SK-N-SH (cell line): ENCODE results near the gene DIAPH1. TPM values are rescaled to one million over a fixed set of nuclear protein-coding genes. Genes with fewer than 3 reads are reported as not detected.

Source experiments
- CTCF ChIA-PET: fragments of 300-600, 350-600 bp; formaldehyde crosslinking; extraction: SDS; loops from one replicate; lab custom pipeline; 2021; lab: Yijun Ruan, JAX
- POLR2A ChIA-PET: fragments of 350-600 bp; sonication (Branson Sonifier 250); formaldehyde crosslinking; extraction: SDS; loops from one replicate; lab custom pipeline; 2020; ENCODE audit warnings: antibody characterized with exemption, inconsistent platforms; lab: Yijun Ruan, JAX
- DNase-seq: peaks from one replicate; pipeline ENCODE4 v3.0.0; 2012
- H2AFZ ChIP-seq: fragments of 200-600 bp; sonication (generic); 2 replicates; pipeline ENCODE4 v1.8.1; 2016; ENCODE audit warnings: antibody characterized with exemption, mild to moderate bottlenecking, low read depth
- H3F3A ChIP-seq: fragments of 200-600 bp; sonication (generic); replicated peaks from 2 replicates; pipeline ENCODE3; 2016; ENCODE audit warnings: antibody characterized with exemption, mild to moderate bottlenecking; ENCODE audit not compliant: insufficient read depth
- H3K27ac ChIP-seq, 2 experiments: fragments of 200-500 bp in 1 of 2; fragments of 200-600 bp in 1 of 2; sonication (Bioruptor generic) in 1 of 2; sonication (generic), shearing (Covaris generic) in 1 of 2; 2 replicates each; pipeline versions ENCODE4 v1.5.1 to v1.6.1; 2014 to 2016; ENCODE audit warnings: low read depth in 2 of 2, inconsistent platforms in 1 of 2, low read length in 1 of 2, mild to moderate bottlenecking in 1 of 2, mixed read lengths in 1 of 2
- H3K27me3 ChIP-seq: fragments of 200-600 bp; sonication (generic), shearing (Covaris generic); 2 replicates; pipeline ENCODE4 v1.6.1; 2016; ENCODE audit warnings: mixed run types; ENCODE audit not compliant: insufficient read depth
- H3K36me3 ChIP-seq, 2 experiments: fragments of 200-500 bp in 1 of 2; fragments of 200-600 bp in 1 of 2; sonication (Bioruptor generic) in 1 of 2; sonication (generic) in 1 of 2; replicated peaks in 1 of 2; 2 replicates each; pipeline versions ENCODE3 to v1.5.1; 2014 to 2016; ENCODE audit warnings: low read length in 1 of 2, mild to moderate bottlenecking in 1 of 2; ENCODE audit not compliant: insufficient read depth in 2 of 2, control insufficient read depth in 1 of 2
- H3K4me1 ChIP-seq, 2 experiments: fragments of 200-500 bp in 1 of 2; fragments of 200-600 bp in 1 of 2; sonication (Bioruptor generic) in 1 of 2; sonication (generic), shearing (Covaris generic) in 1 of 2; 2 replicates each; pipeline versions ENCODE4 v1.5.1 to v1.6.1; 2014 to 2016; ENCODE audit warnings: low read depth in 1 of 2, low read length in 1 of 2, mixed run types in 1 of 2; ENCODE audit not compliant: insufficient read depth in 2 of 2, control insufficient read depth in 1 of 2
- H3K4me2 ChIP-seq: fragments of 200-600 bp; sonication (generic), shearing (Covaris generic); 2 replicates; pipeline ENCODE4 v1.6.1; 2017; ENCODE audit warnings: mixed run types
- H3K4me3 ChIP-seq, 2 experiments: fragments of 200-500 bp in 1 of 2; fragments of 200-600 bp in 1 of 2; sonication (Bioruptor generic) in 1 of 2; sonication (generic), shearing (Covaris generic) in 1 of 2; 2 replicates each; pipeline versions ENCODE4 v1.5.1 to v1.8.1; 2014 to 2016; ENCODE audit warnings: low read depth in 2 of 2, inconsistent platforms in 1 of 2, low read length in 1 of 2, mild to moderate bottlenecking in 1 of 2, mixed read lengths in 1 of 2, moderate library complexity in 1 of 2
- H3K79me2 ChIP-seq: fragments of 200-600 bp; sonication (generic); 2 replicates; pipeline ENCODE4 v1.8.1; 2017; ENCODE audit warnings: mild to moderate bottlenecking; ENCODE audit not compliant: insufficient read depth
- H3K9ac ChIP-seq: fragments of 200-600 bp; sonication (generic); 2 replicates; pipeline ENCODE4 v1.6.1; 2017; ENCODE audit warnings: mixed run types
- H3K9me2 ChIP-seq: fragments of 200-600 bp; sonication (generic); 2 replicates; pipeline ENCODE4 v1.6.1; 2017; ENCODE audit warnings: mixed run types
- H3K9me3 ChIP-seq: fragments of 200-600 bp; sonication (generic); 2 replicates; pipeline ENCODE4 v1.6.1; 2017; ENCODE audit warnings: mixed run types, mild to moderate bottlenecking, moderate library complexity
- H4K20me1 ChIP-seq: fragments of 200-600 bp; sonication (generic); 2 replicates; pipeline ENCODE4 v1.6.1; 2017; ENCODE audit warnings: mild to moderate bottlenecking, mixed run types; ENCODE audit not compliant: insufficient read depth
- EP300 ChIP-seq, 2 experiments: IDR thresholded peaks; 2 replicates each; pipeline versions ENCODE4 v1.4.0 to v1.6.1; 2012; ENCODE audit warnings: borderline replicate concordance in 1 of 2, low read depth in 1 of 2, low read length in 1 of 2
- EZH2phosphoT487 ChIP-seq: fragments of 200-600 bp; sonication (generic); IDR thresholded peaks from 2 replicates; pipeline ENCODE4 v1.6.1; 2017; ENCODE audit warnings: low read depth, mixed run types, mild to moderate bottlenecking, antibody characterized with exemption, moderate library complexity, borderline replicate concordance
- FOXM1 ChIP-seq: IDR thresholded peaks from 2 replicates; pipeline ENCODE4 v1.4.0; 2012; ENCODE audit warnings: low read depth, mild to moderate bottlenecking
- GABPA ChIP-seq: IDR thresholded peaks from 2 replicates; pipeline ENCODE4 v1.4.0; 2012; ENCODE audit warnings: low read depth, mild to moderate bottlenecking
- GATA2 ChIP-seq: sonication (generic); formaldehyde crosslinking; IDR thresholded peaks from 2 replicates; pipeline ENCODE4 v1.5.0; 2020; ENCODE audit warnings: mild to moderate bottlenecking, missing genetic modification reagents
- NFIC ChIP-seq: IDR thresholded peaks from 2 replicates; pipeline ENCODE4 v1.4.0; 2012; ENCODE audit warnings: borderline replicate concordance
- RAD21 ChIP-seq: IDR thresholded peaks from 2 replicates; pipeline ENCODE4 v1.6.1; 2012; ENCODE audit warnings: mild to moderate bottlenecking, low read length
- RCOR1 ChIP-seq: fragments of 150-350 bp; IDR thresholded peaks from 2 replicates; pipeline ENCODE4 v1.6.1; 2017; ENCODE audit warnings: antibody characterized with exemption, low read length
- RFX5 ChIP-seq: IDR thresholded peaks from 2 replicates; pipeline ENCODE4 v1.6.1; 2012; ENCODE audit warnings: mild to moderate bottlenecking, improper control_type of control experiment, low read length
- RXRA ChIP-seq: IDR thresholded peaks from 2 replicates; pipeline ENCODE4 v1.4.0; 2012; ENCODE audit warnings: low read depth, mild to moderate bottlenecking, borderline replicate concordance
- TCF12 ChIP-seq: IDR thresholded peaks from 2 replicates; pipeline ENCODE4 v1.4.0; 2012
- TEAD4 ChIP-seq: IDR thresholded peaks from 2 replicates; pipeline ENCODE4 v1.4.0; 2012; ENCODE audit warnings: mild to moderate bottlenecking, borderline replicate concordance; ENCODE audit not compliant: insufficient read depth
- WGBS: methylation state at CpG from one replicate; pipeline ENCODE4 v1.1.6; 2017; ENCODE audit warnings: low lambda C conversion rate; 5-methylcytosine and 5-hydroxymethylcytosine counted together
- polyA plus RNA-seq, 3 experiments: library from polyadenylated mRNA; depleted of rRNA; stranded (reverse); fragments of >200 nt; gene quantifications; 2 replicates each; pipeline ENCODE4 v1.2.3, GENCODE V29; 2012
- TF ChIP-seq, protein P1 (sequence below): fragments of 150-350 bp; IDR thresholded peaks from 2 replicates; pipeline ENCODE4 v1.6.1; 2017; ENCODE audit warnings: antibody characterized with exemption, low read length, low read depth, borderline replicate concordance
- TF ChIP-seq, protein P2 (sequence below): fragments of 150-350 bp; IDR thresholded peaks from 2 replicates; pipeline ENCODE4 v1.6.1; 2016; ENCODE audit warnings: mild to moderate bottlenecking, low read depth, low read length
- TF ChIP-seq, protein P3 (sequence below): IDR thresholded peaks from 2 replicates; pipeline ENCODE4 v1.4.0; 2012; ENCODE audit warnings: low read depth, borderline replicate concordance
- TF ChIP-seq, protein P4 (sequence below): IDR thresholded peaks from 2 replicates; pipeline ENCODE4 v1.4.0; 2012; ENCODE audit warnings: low read depth, borderline replicate concordance

Gene DIAPH1
- polyA plus RNA-seq, 1 of the 3 experiments (the other 2 are of a cell fraction), result 30.4 TPM

DNA sequence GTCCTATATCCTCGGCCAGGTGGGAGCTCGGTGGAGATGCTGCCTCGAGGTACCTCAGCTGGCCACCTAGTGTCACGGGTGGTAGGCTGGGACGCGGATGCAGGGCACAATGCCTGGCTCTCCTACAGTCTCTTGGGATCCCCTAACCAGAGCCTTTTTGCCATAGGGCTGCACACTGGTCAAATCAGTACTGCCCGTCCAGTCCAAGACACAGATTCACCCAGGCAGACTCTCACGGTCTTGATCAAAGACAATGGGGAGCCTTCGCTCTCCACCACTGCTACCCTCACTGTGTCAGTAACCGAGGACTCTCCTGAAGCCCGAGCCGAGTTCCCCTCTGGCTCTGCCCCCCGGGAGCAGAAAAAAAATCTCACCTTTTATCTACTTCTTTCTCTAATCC, 141.0 kb downstream of the DIAPH1 start (continued):
- TF ChIP-seq, protein P1, sequence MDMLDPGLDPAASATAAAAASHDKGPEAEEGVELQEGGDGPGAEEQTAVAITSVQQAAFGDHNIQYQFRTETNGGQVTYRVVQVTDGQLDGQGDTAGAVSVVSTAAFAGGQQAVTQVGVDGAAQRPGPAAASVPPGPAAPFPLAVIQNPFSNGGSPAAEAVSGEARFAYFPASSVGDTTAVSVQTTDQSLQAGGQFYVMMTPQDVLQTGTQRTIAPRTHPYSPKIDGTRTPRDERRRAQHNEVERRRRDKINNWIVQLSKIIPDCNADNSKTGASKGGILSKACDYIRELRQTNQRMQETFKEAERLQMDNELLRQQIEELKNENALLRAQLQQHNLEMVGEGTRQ, result no peak
- no peak for TF ChIP-seq RXRA

DNA sequence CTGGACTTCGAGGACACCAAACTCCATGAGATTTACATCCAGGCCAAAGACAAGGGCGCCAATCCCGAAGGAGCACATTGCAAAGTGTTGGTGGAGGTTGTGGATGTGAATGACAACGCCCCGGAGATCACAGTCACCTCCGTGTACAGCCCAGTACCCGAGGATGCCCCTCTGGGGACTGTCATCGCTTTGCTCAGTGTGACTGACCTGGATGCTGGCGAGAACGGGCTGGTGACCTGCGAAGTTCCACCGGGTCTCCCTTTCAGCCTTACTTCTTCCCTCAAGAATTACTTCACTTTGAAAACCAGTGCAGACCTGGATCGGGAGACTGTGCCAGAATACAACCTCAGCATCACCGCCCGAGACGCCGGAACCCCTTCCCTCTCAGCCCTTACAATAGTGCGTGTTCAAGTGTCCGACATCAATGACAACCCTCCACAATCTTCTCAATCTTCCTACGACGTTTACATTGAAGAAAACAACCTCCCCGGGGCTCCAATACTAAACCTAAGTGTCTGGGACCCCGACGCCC, 141.7 kb downstream of the DIAPH1 start:
- peak overlapping the region; percentile 82 to 85 for H3K4me3 ChIP-seq
- no peaks in the 10 kb centered on the region for H3K9me3 ChIP-seq
- H3K27ac ChIP-seq, result peak overlapping the region; percentile 92 to 94; a peak in 3 of 4 replicates
- H2AFZ ChIP-seq, result no peak overlapping the region
- H3K4me2 ChIP-seq, result peak overlapping the region; percentile 97
- TF ChIP-seq RXRA, result no peak
- no peaks in the 10 kb centered on the region for H3K9me2 ChIP-seq
- peaks cover 0 to 36% of the 10 kb centered on the region in 2 experiments for H3K36me3 ChIP-seq
- peaks cover 6 to 34% of the 10 kb centered on the region in 2 experiments; a peak in 3 of 4 replicates for H3K4me1 ChIP-seq
- peaks cover 47% of the 10 kb centered on the region for H4K20me1 ChIP-seq
- POLR2A ChIA-PET, result interaction anchor here (1.4 to 1.9 kb wide), 5 partner anchors 8 to 80 kb away, joined by 6 to 14 read pairs (median 12); partner anchors contain the start of gene PCDHGC4
- H3K27me3 ChIP-seq, result no peaks in the 10 kb centered on the region
- peaks cover 25% of the 10 kb centered on the region for H3F3A ChIP-seq
- CTCF ChIA-PET, result interaction anchor here (1.0 to 8.6 kb wide), 12 partner anchors 8 to 158 kb away, joined by 3 to 117 read pairs (median 16); partner anchors contain the start of genes PCDHGA4, PCDHGC4 and TAF7
- peaks cover 57% of the 10 kb centered on the region for H3K79me2 ChIP-seq
- peak overlapping the region; percentile 83 for H3K9ac ChIP-seq
- DNase-seq, result peak; percentile 7
- 29% methylated on average over 15 of the region's 24 CpGs for WGBS

DNA sequence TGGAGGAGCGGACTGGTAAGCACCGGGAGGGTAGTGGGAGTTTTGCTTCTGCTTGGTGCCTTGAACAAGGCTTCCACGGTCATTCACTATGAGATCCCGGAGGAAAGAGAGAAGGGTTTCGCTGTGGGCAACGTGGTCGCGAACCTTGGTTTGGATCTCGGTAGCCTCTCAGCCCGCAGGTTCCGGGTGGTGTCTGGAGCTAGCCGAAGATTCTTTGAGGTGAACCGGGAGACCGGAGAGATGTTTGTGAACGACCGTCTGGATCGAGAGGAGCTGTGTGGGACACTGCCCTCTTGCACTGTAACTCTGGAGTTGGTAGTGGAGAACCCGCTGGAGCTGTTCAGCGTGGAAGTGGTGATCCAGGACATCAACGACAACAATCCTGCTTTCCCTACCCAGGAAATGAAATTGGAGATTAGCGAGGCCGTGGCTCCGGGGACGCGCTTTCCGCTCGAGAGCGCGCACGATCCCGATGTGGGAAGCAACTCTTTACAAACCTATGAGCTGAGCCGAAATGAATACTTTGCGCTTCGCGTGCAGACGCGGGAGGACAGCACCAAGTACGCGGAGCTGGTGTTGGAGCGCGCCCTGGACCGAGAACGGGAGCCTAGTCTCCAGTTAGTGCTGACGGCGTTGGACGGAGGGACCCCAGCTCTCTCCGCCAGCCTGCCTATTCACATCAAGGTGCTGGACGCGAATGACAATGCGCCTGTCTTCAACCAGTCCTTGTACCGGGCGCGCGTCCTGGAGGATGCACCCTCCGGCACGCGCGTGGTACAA, 142.5 kb downstream of the DIAPH1 start:
- Histone ChIP-seq H3K9ac (peak overlapping the region; percentile 83), H3K27ac (peak overlapping the region; percentile 92 to 94), H3K4me1 (peaks cover 6 to 34% of the 10 kb centered on the region in 2 experiments; a peak in 3 of 4 replicates), H2AFZ (0 out of 2 replicates have a peak overlapping the region, but pooled peaks have one; percentile 42), H3K27me3 (no peaks in the 10 kb centered on the region), H3F3A (peaks cover 25% of the 10 kb centered on the region), H3K9me2 (no peaks in the 10 kb centered on the region), H4K20me1 (peaks cover 44% of the 10 kb centered on the region), H3K79me2 (peaks cover 49% of the 10 kb centered on the region), H3K4me3 (peak overlapping the region; percentile 82 to 85), H3K9me3 (no peaks in the 10 kb centered on the region), H3K36me3 (peaks cover 0 to 29% of the 10 kb centered on the region in 2 experiments), H3K4me2 (peak overlapping the region; percentile 97)
- CTCF ChIA-PET, result interaction anchor here (0.8 to 8.6 kb wide), 12 partner anchors 9 to 157 kb away, joined by 3 to 117 read pairs (median 16); partner anchors contain the start of genes PCDHGA4 and PCDHGC4
- DNase-seq, result peak; percentile 65
- 19% methylated on average over 52 of the region's 58 CpGs for WGBS
- POLR2A ChIA-PET, result interaction anchor here (0.9 to 1.9 kb wide), 6 partner anchors 9 to 81 kb away, joined by 3 to 14 read pairs (median 10); partner anchors contain the start of gene PCDHGC4
- TF ChIP-seq RCOR1 (no peak), EP300 (IDR thresholded peaks at IDR 0.05; ENCODE audit: borderline replicate concordance in 1 of 2, low read depth in 1 of 2, low read length in 1 of 2) (no peak), FOXM1 (no peak), RAD21 (no peak), EZH2phosphoT487 (no peak), NFIC (no peak), GABPA (0 out of 2 replicates have a peak, but pooled peaks have one; percentile 3), RFX5 (no peak), GATA2 (CRISPR knock-in tag) (no peak), TCF12 (no peak), TEAD4 (no peak)
- TF ChIP-seq, protein P2, sequence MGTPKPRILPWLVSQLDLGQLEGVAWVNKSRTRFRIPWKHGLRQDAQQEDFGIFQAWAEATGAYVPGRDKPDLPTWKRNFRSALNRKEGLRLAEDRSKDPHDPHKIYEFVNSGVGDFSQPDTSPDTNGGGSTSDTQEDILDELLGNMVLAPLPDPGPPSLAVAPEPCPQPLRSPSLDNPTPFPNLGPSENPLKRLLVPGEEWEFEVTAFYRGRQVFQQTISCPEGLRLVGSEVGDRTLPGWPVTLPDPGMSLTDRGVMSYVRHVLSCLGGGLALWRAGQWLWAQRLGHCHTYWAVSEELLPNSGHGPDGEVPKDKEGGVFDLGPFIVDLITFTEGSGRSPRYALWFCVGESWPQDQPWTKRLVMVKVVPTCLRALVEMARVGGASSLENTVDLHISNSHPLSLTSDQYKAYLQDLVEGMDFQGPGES, result no peak
- TF ChIP-seq, protein P1, result no peak
- TF ChIP-seq, protein P3, sequence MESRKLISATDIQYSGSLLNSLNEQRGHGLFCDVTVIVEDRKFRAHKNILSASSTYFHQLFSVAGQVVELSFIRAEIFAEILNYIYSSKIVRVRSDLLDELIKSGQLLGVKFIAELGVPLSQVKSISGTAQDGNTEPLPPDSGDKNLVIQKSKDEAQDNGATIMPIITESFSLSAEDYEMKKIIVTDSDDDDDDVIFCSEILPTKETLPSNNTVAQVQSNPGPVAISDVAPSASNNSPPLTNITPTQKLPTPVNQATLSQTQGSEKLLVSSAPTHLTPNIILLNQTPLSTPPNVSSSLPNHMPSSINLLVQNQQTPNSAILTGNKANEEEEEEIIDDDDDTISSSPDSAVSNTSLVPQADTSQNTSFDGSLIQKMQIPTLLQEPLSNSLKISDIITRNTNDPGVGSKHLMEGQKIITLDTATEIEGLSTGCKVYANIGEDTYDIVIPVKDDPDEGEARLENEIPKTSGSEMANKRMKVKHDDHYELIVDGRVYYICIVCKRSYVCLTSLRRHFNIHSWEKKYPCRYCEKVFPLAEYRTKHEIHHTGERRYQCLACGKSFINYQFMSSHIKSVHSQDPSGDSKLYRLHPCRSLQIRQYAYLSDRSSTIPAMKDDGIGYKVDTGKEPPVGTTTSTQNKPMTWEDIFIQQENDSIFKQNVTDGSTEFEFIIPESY, result no peak
- TF ChIP-seq, protein P4, sequence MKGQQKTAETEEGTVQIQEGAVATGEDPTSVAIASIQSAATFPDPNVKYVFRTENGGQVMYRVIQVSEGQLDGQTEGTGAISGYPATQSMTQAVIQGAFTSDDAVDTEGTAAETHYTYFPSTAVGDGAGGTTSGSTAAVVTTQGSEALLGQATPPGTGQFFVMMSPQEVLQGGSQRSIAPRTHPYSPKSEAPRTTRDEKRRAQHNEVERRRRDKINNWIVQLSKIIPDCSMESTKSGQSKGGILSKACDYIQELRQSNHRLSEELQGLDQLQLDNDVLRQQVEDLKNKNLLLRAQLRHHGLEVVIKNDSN, result no peak
